Choroid plexus epithelial cell (primary cell): ENCODE data around the gene NTNG1.

Experiments used
- DNase-seq: peaks from one replicate; pipeline ENCODE4 v3.0.0-alpha.2; 2010; ENCODE audit warnings: low read depth
- H3K4me3 ChIP-seq: 2 replicates; pipeline ENCODE4 v1.5.1; 2011; ENCODE audit warnings: low read depth, mild to moderate bottlenecking, control low read depth, low read length, moderate library complexity
- CTCF ChIP-seq: conservative IDR thresholded peaks from 2 replicates; pipeline ENCODE4 v1.5.1; 2011; ENCODE audit warnings: low read depth, mild to moderate bottlenecking, control low read depth, inconsistent platforms, low read length, moderate library complexity

Gene NTNG1

GRCh38 chr1:107501081-107501605 is 360.3 kb downstream of the NTNG1 start:
- no peak for TF ChIP-seq CTCF
- H3K4me3 ChIP-seq, result no peak overlapping the region
- no peak for DNase-seq

DNA sequence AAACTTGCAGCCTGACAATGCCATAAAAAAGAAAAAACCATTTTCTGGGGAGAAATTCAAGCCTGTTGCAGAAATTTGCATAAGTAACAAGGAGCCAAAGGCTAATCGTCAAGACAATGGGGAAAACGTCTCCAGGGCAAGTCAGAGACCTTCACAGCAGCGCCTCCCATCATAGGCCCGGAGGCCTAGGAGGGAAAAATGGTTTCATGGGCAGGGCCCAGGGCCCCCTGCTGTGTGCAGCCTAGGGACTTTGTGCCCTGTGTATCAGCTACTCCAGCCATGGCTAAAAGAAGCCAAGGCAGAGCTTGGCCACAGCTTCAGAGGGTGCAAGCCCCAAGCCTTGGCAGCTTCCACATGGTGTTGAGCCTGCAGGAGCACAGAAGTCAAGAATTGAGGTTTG is 369.5 kb downstream of the NTNG1 start:
- TF ChIP-seq CTCF, result no peak
- no peak overlapping the region for H3K4me3 ChIP-seq
- no peak for DNase-seq

DNA sequence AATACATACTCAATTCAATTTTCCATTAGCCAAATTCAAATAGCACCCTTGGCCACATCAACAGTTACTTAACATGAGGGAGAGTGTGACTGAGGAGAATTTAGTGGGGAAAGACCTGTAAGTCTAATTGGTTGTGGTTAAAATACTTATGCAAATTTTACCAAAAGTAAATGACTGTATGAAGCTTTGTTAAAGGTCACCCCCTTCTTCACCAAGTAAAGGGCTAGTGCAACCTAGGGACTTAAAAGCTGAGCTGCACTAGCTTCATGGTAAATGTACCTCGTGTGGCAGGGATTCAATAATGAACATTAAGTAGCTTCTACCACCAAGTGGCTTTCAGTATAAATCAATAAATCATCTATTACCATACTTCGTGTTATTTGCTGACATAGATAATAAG is 372.0 kb downstream of the NTNG1 start:
- no peak for DNase-seq
- TF ChIP-seq CTCF, result no peak
- H3K4me3 ChIP-seq, result no peak overlapping the region

DNA sequence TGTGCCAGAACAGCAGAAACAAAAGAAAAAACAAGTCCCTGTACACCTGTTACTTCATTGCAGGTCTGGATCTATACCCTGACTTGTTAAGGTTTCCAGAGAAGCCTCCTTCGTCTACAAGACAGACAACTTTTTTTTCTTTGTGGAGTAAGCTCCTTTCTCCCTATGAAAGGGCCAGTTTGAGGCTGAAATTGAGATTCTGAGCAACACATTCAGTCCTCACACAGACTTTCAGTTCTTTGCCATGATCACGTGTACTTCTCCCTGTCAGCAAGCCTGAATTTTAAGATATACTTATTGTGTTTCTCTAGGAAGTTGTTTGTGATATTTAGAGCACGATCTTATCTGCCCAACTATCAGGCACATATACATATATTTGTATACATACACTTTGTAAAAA is 374.0 kb downstream of the NTNG1 start:
- DNase-seq, result no peak
- TF ChIP-seq CTCF, result no peak
- no peak overlapping the region for H3K4me3 ChIP-seq

DNA sequence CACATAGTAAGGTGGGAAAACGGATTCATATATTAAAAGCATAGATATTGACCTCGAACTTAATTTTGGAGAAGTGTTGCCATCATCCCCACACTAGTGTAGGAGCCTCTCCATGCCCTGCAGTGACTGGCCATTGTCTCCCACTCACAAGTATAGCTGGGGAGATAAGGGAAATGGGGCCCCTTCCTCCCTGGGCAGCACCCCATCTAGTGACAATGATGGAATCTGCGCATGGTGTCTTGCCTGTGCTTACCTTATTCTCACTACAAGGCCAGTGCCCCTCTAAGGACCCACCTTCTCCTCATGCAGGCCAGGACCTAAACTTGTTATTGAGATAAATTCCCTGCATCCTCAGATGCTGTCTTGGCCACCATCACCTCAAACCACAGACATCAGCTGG is 374.9 kb downstream of the NTNG1 start:
- H3K4me3 ChIP-seq, result no peak overlapping the region
- DNase-seq, result no peak
- no peak for TF ChIP-seq CTCF

GRCh38 chr1:107523061-107523460 is 382.2 kb downstream of the NTNG1 start:
- no peak for TF ChIP-seq CTCF
- DNase-seq, result no peak
- H3K4me3 ChIP-seq, result no peak overlapping the region

GRCh38 chr1:107523736-107524135 is 382.9 kb downstream of the NTNG1 start:
- TF ChIP-seq CTCF, result no peak
- DNase-seq, result no peak
- no peak overlapping the region for H3K4me3 ChIP-seq
